Measurements from ENCODE around the gene LRRC9. TPM values are rescaled to one million over a fixed set of nuclear protein-coding genes. Genes with fewer than 3 reads are reported as not detected.

LRRC9 gene
- total and polyA plus RNA-seq, 10 of the 15 experiments (the other 5 are each of a cell fraction or from before 2014, with no cell fraction given): not detected

- Histone ChIP-seq H3K9ac (ENCODE audit: control insufficient read depth, insufficient read depth, low read length) (no peak overlapping the region), H3K4me3 (no peak overlapping the region), H2AFZ (ENCODE audit: control insufficient read depth, low read depth, low read length) (no peak overlapping the region), H3K79me2 (ENCODE audit: control insufficient read depth, insufficient read depth, low read length) (no peaks in the 10 kb centered on the region), H3K9me3 (replicated peaks; ENCODE audit: control insufficient read depth, insufficient read depth, low read length) (no peaks in the 10 kb centered on the region), H3K4me2 (ENCODE audit: control insufficient read depth, insufficient read depth) (no peak overlapping the region), H3K4me1 (ENCODE audit: control insufficient read depth, insufficient read depth, low read length) (no peaks in the 10 kb centered on the region), H3K27ac (ENCODE audit: control insufficient read depth, insufficient read depth) (no peak overlapping the region), H4K20me1 (ENCODE audit: control insufficient read depth, insufficient read depth) (no peaks in the 10 kb centered on the region), H3K36me3 (ENCODE audit: control insufficient read depth in 2 of 2, insufficient read depth in 2 of 2, low read length in 1 of 2) (no peaks in the 10 kb centered on the region), H3K27me3 (replicated peaks in 1 of 2; ENCODE audit: control insufficient read depth in 2 of 2, insufficient read depth in 2 of 2, low read length in 1 of 2) (no peaks in the 10 kb centered on the region)
- ChIA-PET CTCF (interaction anchor here (0.9 to 1.3 kb wide), 4 partner anchors 15 to 202 kb away, joined by 3 to 4 read pairs (median 4); no protein-coding TSS in a partner anchor), SMC1A (ENCODE audit: uncharacterized antibody, unreplicated experiment) (interaction anchor here (1.0 to 1.8 kb wide), 2 partner anchors 15 to 199 kb away, joined by 3 to 4 read pairs; no protein-coding TSS in a partner anchor), RAD21 (ENCODE audit: unreplicated experiment) (no interaction called here), POLR2A (no interaction called here)
- ATAC-seq (no peak), DNase-seq (ENCODE audit: low read depth, low spot score) (no peak), FAIRE-seq (no peak)
- in situ Hi-C loops (cut with MboI): no loop called here
- intact Hi-C loops (cut with micrococcal nuclease; ENCODE audit: unreplicated experiment): no loop called here
- BruUV-seq (replicated peaks): no TSS peak
- no peak for TF ChIP-seq RAD51 (IDR thresholded peaks at IDR 0.05)
- no peak for TF ChIP-seq SPI1 (IDR thresholded peaks at IDR 0.05; ENCODE audit: borderline replicate concordance, insufficient read depth, low read depth, low read length)
- no peak for TF ChIP-seq DPF2 (IDR thresholded peaks at IDR 0.05)
- no peak for TF ChIP-seq MXI1 (IDR thresholded peaks at IDR 0.05; ENCODE audit: low read depth, low read length)
- no peak for TF ChIP-seq USF1 (IDR thresholded peaks at IDR 0.05; ENCODE audit: borderline replicate concordance, extremely low read length, insufficient read depth, low read depth, low read length)
- TF ChIP-seq TCF12 (IDR thresholded peaks at IDR 0.05; ENCODE audit: low read depth, low read length): no peak
- TF ChIP-seq, protein P1, sequence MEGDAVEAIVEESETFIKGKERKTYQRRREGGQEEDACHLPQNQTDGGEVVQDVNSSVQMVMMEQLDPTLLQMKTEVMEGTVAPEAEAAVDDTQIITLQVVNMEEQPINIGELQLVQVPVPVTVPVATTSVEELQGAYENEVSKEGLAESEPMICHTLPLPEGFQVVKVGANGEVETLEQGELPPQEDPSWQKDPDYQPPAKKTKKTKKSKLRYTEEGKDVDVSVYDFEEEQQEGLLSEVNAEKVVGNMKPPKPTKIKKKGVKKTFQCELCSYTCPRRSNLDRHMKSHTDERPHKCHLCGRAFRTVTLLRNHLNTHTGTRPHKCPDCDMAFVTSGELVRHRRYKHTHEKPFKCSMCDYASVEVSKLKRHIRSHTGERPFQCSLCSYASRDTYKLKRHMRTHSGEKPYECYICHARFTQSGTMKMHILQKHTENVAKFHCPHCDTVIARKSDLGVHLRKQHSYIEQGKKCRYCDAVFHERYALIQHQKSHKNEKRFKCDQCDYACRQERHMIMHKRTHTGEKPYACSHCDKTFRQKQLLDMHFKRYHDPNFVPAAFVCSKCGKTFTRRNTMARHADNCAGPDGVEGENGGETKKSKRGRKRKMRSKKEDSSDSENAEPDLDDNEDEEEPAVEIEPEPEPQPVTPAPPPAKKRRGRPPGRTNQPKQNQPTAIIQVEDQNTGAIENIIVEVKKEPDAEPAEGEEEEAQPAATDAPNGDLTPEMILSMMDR (IDR thresholded peaks at IDR 0.05 in 2 of 3, conservative IDR thresholded peaks at IDR 0.05 in 1 of 3; ENCODE audit: control insufficient read depth in 2 of 3, extremely low read depth in 1 of 3, insufficient read depth in 1 of 3, low read depth in 3 of 3, low read length in 3 of 3): no peak
- TF ChIP-seq NRF1 (conservative IDR thresholded peaks at IDR 0.05; ENCODE audit: low read depth, low read length): no peak
- TF ChIP-seq RELA (IDR thresholded peaks at IDR 0.05; ENCODE audit: borderline replicate concordance, partially characterized antibody): no peak
- TF ChIP-seq, protein P2, sequence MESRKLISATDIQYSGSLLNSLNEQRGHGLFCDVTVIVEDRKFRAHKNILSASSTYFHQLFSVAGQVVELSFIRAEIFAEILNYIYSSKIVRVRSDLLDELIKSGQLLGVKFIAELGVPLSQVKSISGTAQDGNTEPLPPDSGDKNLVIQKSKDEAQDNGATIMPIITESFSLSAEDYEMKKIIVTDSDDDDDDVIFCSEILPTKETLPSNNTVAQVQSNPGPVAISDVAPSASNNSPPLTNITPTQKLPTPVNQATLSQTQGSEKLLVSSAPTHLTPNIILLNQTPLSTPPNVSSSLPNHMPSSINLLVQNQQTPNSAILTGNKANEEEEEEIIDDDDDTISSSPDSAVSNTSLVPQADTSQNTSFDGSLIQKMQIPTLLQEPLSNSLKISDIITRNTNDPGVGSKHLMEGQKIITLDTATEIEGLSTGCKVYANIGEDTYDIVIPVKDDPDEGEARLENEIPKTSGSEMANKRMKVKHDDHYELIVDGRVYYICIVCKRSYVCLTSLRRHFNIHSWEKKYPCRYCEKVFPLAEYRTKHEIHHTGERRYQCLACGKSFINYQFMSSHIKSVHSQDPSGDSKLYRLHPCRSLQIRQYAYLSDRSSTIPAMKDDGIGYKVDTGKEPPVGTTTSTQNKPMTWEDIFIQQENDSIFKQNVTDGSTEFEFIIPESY (IDR thresholded peaks at IDR 0.05): no peak
- no peak for TF ChIP-seq ASH2L (IDR thresholded peaks at IDR 0.05; ENCODE audit: borderline replicate concordance, low read depth)
- TF ChIP-seq, protein P3, sequence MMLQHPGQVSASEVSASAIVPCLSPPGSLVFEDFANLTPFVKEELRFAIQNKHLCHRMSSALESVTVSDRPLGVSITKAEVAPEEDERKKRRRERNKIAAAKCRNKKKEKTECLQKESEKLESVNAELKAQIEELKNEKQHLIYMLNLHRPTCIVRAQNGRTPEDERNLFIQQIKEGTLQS (IDR thresholded peaks at IDR 0.05; ENCODE audit: borderline replicate concordance, extremely low read depth, low read depth, low read length): no peak
- TF ChIP-seq MLLT1 (IDR thresholded peaks at IDR 0.05): no peak
- TF ChIP-seq MYC (IDR thresholded peaks at IDR 0.05; ENCODE audit: insufficient read depth, insufficient read length, insufficient replicate concordance, low read length, severe bottlenecking): no peak
- TF ChIP-seq HDAC2 (IDR thresholded peaks at IDR 0.05): no peak
- no peak for TF ChIP-seq SMAD5 (IDR thresholded peaks at IDR 0.05; ENCODE audit: low read depth)
- TF ChIP-seq TCF3 (IDR thresholded peaks at IDR 0.05; ENCODE audit: borderline replicate concordance, insufficient read depth, low read depth, low read length): no peak
- TF ChIP-seq BMI1 (IDR thresholded peaks at IDR 0.05; ENCODE audit: borderline replicate concordance): no peak
These were observed 61.6 kb downstream of the LRRC9 start for GRCh38 chr14:59981564-59981963.
